ENCODE measurements around the gene CD6.
"Not testable (repeated sequence)": the region's sequence is repeated elsewhere in the genome, so short reads cannot be mapped to it uniquely, and the experiment has no call there.

Gene CD6

GRCh38 chr11:60952742-60953170, 18.7 kb upstream of the CD6 start:
- DNase-seq (ENCODE audit: low read depth in 2 of 3, low spot score in 1 of 3), result no peak

- no peak for DNase-seq (ENCODE audit: low read depth in 2 of 3, low spot score in 1 of 3)
These were observed 17.7 kb upstream of the CD6 start for GRCh38 chr11:60953781-60954180.

- DNase-seq (ENCODE audit: low read depth in 2 of 3, low spot score in 1 of 3), result no peak
These were observed 17.1 kb upstream of the CD6 start for GRCh38 chr11:60954421-60954820.

- DNase-seq (ENCODE audit: low read depth in 2 of 3, low spot score in 1 of 3), result no peak
These were observed 15.9 kb upstream of the CD6 start for GRCh38 chr11:60955571-60955970.

- DNase-seq (ENCODE audit: low read depth in 2 of 3, low spot score in 1 of 3), result no peak
These were observed 14.3 kb upstream of the CD6 start for GRCh38 chr11:60957188-60957587.

GRCh38 chr11:60959431-60959830, 12.0 kb upstream of the CD6 start:
- no peak for DNase-seq (ENCODE audit: low read depth in 2 of 3, low spot score in 1 of 3)

- no peak for DNase-seq (ENCODE audit: low read depth in 2 of 3, low spot score in 1 of 3)
These were observed 11.1 kb upstream of the CD6 start for GRCh38 chr11:60960405-60960804.

GRCh38 chr11:60964801-60965200, 6.7 kb upstream of the CD6 start:
- no peak for DNase-seq (ENCODE audit: low read depth in 2 of 3, low spot score in 1 of 3)

- no peak for DNase-seq (ENCODE audit: low read depth in 2 of 3, low spot score in 1 of 3)
These were observed 4.6 kb upstream of the CD6 start for GRCh38 chr11:60966890-60967289.

- no peak for DNase-seq (ENCODE audit: low read depth in 2 of 3, low spot score in 1 of 3)
These were observed 3.3 kb upstream of the CD6 start for GRCh38 chr11:60968223-60968622.

GRCh38 chr11:60970369-60970774, 1.1 kb upstream of the CD6 start:
- peak in 2 of 3 donors; percentile 77 to 84 for DNase-seq (ENCODE audit: low read depth in 2 of 3, low spot score in 1 of 3)

GRCh38 chr11:60970890-60971289, 590 bp upstream of the CD6 start:
- DNase-seq (ENCODE audit: low read depth in 2 of 3, low spot score in 1 of 3), result no peak

- no peak for DNase-seq (ENCODE audit: low read depth in 2 of 3, low spot score in 1 of 3)
These were observed 926 bp downstream of the CD6 start for GRCh38 chr11:60972182-60973030.

- no peak for DNase-seq (ENCODE audit: low read depth in 2 of 3, low spot score in 1 of 3)
These were observed 2.2 kb downstream of the CD6 start for GRCh38 chr11:60973699-60974098.

- DNase-seq (ENCODE audit: low read depth in 2 of 3, low spot score in 1 of 3), result not testable (repeated sequence)
These were observed 2.8 kb downstream of the CD6 start for GRCh38 chr11:60974316-60974715.

- DNase-seq (ENCODE audit: low read depth in 2 of 3, low spot score in 1 of 3), result no peak
These were observed 3.2 kb downstream of the CD6 start for GRCh38 chr11:60974726-60975125.

GRCh38 chr11:60977224-60977623, 5.7 kb downstream of the CD6 start:
- no peak for DNase-seq (ENCODE audit: low read depth in 2 of 3, low spot score in 1 of 3)

- DNase-seq (ENCODE audit: low read depth in 2 of 3, low spot score in 1 of 3), result no peak
These were observed 6.4 kb downstream of the CD6 start for GRCh38 chr11:60977836-60978235.

- DNase-seq (ENCODE audit: low read depth in 2 of 3, low spot score in 1 of 3), result peak; percentile 81 to 82 (median 81)
These were observed 7.3 kb downstream of the CD6 start for GRCh38 chr11:60978546-60979380.

GRCh38 chr11:60981515-60981914, 10.0 kb downstream of the CD6 start:
- no peak for DNase-seq (ENCODE audit: low read depth in 2 of 3, low spot score in 1 of 3)

GRCh38 chr11:60982184-60982583, 10.7 kb downstream of the CD6 start:
- DNase-seq (ENCODE audit: low read depth in 2 of 3, low spot score in 1 of 3), result no peak

- DNase-seq (ENCODE audit: low read depth in 2 of 3, low spot score in 1 of 3), result no peak
These were observed 12.7 kb downstream of the CD6 start for GRCh38 chr11:60984149-60984548.
